ENCODE results near the gene CDC42EP4. TPM values are rescaled to one million over a fixed set of nuclear protein-coding genes. Genes with fewer than 3 reads are reported as not detected.
"Not testable (repeated sequence)": the region's sequence is repeated elsewhere in the genome, so short reads cannot be mapped to it uniquely, and the experiment has no call there.

Gene CDC42EP4
- total RNA-seq, 1 donor from 2014 or later: 73.7 TPM

DNA sequence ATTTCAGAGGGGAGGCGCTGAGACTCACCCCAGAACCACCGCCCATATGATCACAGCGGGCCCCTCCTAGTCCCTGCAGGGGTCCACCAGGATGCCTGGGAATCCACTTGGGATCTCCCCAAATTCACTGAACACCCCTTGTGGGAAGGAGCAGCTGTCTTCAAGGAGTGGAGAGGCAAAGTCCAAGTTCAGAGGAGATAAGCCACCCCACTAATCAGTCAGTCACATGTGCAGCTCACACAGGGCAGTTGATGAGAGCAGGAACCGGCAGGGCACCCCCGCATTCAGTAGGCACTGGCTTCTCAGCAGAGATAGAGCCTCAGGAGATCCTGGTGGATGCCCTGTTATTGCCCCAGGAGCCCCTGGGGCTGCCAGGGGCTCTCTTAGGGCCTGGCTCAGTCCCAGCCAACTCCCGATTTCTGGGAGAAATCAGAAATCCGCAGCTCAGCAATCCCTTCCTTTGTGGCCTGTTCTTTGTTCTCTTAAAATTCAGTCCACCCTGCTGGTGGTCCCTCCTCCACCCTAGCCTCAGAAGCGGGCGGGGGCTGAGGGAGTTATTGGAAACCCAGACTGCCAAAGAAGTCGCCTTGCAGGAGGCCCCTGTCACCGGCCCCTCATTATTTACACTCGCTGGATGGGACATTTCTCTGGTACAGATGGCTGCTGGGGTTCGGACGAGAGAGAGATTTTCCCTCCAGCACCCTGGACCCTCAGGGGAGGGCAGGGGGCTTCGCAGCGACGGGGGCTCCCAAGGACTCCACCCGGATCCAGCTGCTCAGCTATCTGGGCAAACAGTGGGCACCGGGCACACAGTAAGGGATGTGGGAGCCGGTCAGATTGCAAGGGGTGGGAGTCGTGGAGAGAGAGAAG lies 1.8 kb downstream of the CDC42EP4 start:
- peak overlapping the region; percentile 100 for H3K27ac ChIP-seq
- peaks cover 59% of the 10 kb centered on the region for H3K4me1 ChIP-seq
- TF ChIP-seq, protein P1, sequence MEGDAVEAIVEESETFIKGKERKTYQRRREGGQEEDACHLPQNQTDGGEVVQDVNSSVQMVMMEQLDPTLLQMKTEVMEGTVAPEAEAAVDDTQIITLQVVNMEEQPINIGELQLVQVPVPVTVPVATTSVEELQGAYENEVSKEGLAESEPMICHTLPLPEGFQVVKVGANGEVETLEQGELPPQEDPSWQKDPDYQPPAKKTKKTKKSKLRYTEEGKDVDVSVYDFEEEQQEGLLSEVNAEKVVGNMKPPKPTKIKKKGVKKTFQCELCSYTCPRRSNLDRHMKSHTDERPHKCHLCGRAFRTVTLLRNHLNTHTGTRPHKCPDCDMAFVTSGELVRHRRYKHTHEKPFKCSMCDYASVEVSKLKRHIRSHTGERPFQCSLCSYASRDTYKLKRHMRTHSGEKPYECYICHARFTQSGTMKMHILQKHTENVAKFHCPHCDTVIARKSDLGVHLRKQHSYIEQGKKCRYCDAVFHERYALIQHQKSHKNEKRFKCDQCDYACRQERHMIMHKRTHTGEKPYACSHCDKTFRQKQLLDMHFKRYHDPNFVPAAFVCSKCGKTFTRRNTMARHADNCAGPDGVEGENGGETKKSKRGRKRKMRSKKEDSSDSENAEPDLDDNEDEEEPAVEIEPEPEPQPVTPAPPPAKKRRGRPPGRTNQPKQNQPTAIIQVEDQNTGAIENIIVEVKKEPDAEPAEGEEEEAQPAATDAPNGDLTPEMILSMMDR (IDR thresholded peaks at IDR 0.05): no peak
- TF ChIP-seq POLR2A (IDR thresholded peaks at IDR 0.05): no peak
- TF ChIP-seq POLR2AphosphoS5 (IDR thresholded peaks at IDR 0.05; ENCODE audit: insufficient read depth in 1 of 2, low read depth in 1 of 2): peak in 1 of 2 donors; percentile 29
- H3K4me3 ChIP-seq: peak overlapping the region; percentile 98 to 99
- H3K9me3 ChIP-seq: no peaks in the 10 kb centered on the region
- no peak for DNase-seq (ENCODE audit: extremely low spot score in 2 of 2)
- intact Hi-C loops (cut with DNase I): loop anchor here (2.0 to 10.0 kb wide), 2 partner anchors 29 to 115 kb away; partner anchors contain the start of gene COG1
- H3K27me3 ChIP-seq: no peaks in the 10 kb centered on the region
- no peaks in the 10 kb centered on the region for H3K36me3 ChIP-seq

DNA sequence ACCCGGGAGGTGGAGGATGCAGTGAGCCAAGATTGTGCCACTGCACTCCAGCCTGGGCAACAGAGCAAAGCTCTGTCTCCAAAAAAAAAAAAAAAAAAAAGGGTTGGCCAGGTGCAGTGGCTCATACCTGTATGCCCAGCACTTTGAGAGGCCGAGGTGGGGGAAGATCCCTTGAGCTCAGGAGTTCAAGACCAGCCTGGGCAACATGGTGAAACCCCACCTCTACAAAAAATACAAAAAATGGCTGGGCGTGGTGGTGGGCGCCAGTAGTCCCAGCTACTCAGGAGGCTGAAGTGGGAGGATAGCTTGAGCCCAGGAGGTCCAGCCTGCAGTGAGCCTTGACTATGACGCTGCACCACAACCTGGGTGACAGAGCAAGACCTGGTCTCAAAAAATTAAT lies 2.8 kb downstream of the CDC42EP4 start:
- H3K4me3 ChIP-seq: peak overlapping the region; percentile 98 to 99
- not testable (repeated sequence) for DNase-seq (ENCODE audit: extremely low spot score in 2 of 2); H3K27me3 ChIP-seq; H3K36me3 ChIP-seq; H3K9me3 ChIP-seq
- peaks cover 69% of the 10 kb centered on the region for H3K4me1 ChIP-seq
- intact Hi-C loops (cut with DNase I): loop anchor here (10.0 kb wide), 1 partner anchor 114 kb away; the partner anchor contains the start of gene COG1
- peak overlapping the region; percentile 100 for H3K27ac ChIP-seq

DNA sequence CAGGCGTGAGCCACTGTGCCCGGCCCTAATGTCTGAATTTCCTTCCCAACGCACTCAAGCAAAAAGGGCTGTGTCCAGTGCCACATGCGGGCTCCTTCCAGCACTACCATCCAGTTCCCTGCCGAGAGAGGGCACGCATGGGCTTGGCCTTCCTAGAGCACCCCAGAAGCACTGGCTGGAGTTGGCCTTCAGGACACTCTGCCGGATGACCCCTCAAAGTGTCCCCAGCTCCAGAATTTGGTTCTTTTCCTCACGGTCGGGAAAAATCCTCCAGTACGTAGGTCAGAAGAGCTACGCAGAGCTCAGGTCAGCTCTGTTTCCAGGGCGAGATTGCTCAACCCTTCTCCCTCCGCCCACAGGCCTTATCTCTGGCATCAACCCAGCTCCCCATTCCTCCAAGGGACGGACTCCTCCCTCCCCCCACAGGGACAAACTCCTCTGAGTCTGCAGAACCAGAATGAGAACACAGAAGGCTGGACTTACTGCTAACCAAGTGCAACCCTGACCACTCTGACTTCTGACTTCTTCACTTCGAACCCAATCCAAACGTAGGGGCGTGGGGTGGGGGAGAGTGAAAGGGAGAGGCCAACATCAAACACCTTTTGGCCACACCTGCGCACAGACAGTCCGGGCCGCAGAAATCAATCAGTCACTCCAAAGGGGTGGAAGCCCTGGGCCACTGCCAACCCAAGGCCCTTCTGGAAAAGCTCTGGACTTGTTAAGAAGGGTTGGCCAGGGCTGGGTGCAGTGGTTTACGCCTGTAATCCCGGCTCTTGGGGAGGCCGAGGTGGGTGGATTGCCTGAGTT lies 3.6 kb downstream of the CDC42EP4 start:
- no peak for DNase-seq (ENCODE audit: extremely low spot score in 2 of 2)
- no peaks in the 10 kb centered on the region for H3K36me3 ChIP-seq
- TF ChIP-seq, protein P1 (IDR thresholded peaks at IDR 0.05): no peak
- TF ChIP-seq POLR2A (IDR thresholded peaks at IDR 0.05) (peak in 1 of 2 donors; percentile 14), POLR2AphosphoS5 (IDR thresholded peaks at IDR 0.05; ENCODE audit: insufficient read depth in 1 of 2, low read depth in 1 of 2) (peak; percentile 60 to 74)
- peaks cover 77% of the 10 kb centered on the region for H3K4me1 ChIP-seq
- intact Hi-C loops (cut with DNase I): loop anchor here (10.0 kb wide), 1 partner anchor 113 kb away; the partner anchor contains the start of gene COG1
- peak overlapping the region; percentile 100 for H3K27ac ChIP-seq
- H3K9me3 ChIP-seq: no peaks in the 10 kb centered on the region
- H3K27me3 ChIP-seq: no peaks in the 10 kb centered on the region
- H3K4me3 ChIP-seq: peak overlapping the region; percentile 48 to 99

DNA sequence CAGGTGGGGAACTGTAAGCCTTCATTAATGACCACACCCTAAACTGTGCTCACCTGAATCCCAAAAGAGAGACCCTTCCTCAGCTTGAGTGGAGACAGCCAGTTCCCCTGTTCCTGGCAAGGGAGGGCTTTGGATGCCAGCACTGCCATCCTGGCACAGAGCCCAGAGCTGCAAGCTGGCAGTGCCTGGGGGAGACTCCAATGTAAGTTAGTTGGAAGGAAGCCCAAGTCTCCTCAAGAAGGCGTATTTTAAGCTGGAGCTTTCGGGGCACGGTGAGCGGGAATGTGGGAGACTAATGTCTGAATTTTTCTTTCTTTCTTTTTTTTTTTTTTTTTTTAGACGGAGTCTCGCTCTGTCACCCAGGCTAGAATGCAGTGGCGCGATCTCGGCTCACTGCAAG lies 4.7 kb downstream of the CDC42EP4 start:
- no peak overlapping the region for H3K4me3 ChIP-seq
- H3K9me3 ChIP-seq: no peaks in the 10 kb centered on the region
- TF ChIP-seq, protein P1 (IDR thresholded peaks at IDR 0.05): no peak
- TF ChIP-seq POLR2AphosphoS5 (IDR thresholded peaks at IDR 0.05; ENCODE audit: insufficient read depth in 1 of 2, low read depth in 1 of 2) (no peak), POLR2A (IDR thresholded peaks at IDR 0.05) (no peak)
- peak overlapping the region; percentile 100 for H3K27ac ChIP-seq
- no peak for DNase-seq (ENCODE audit: extremely low spot score in 2 of 2)
- peaks cover 82% of the 10 kb centered on the region for H3K4me1 ChIP-seq
- intact Hi-C loops (cut with DNase I): loop anchor here (10.0 kb wide), 1 partner anchor 112 kb away; the partner anchor contains the start of gene COG1
- no peaks in the 10 kb centered on the region for H3K36me3 ChIP-seq
- no peaks in the 10 kb centered on the region for H3K27me3 ChIP-seq

Measured in vagina (tissue), 2 donors.